Measurements from ENCODE around the gene NRP2. TPM values are rescaled to one million over a fixed set of nuclear protein-coding genes. Genes with fewer than 3 reads are reported as not detected.

Gene NRP2
- total RNA-seq, 1 experiment from 2014 or later = 10.3 TPM

GRCh38 chr2:205771666-205772065 is 89.4 kb downstream of the NRP2 start:
- Mint-ChIP-seq H3K9me3 (ENCODE audit: unreplicated experiment) (no peaks in the 10 kb centered on the region), H3K36me3 (ENCODE audit: insufficient read depth, unreplicated experiment) (peaks cover 4% of the 10 kb centered on the region), H3K27ac (ENCODE audit: low read depth, unreplicated experiment) (no peak overlapping the region), H3K4me1 (ENCODE audit: insufficient read depth, unreplicated experiment) (peaks cover 25% of the 10 kb centered on the region), H3K27me3 (ENCODE audit: insufficient read depth, unreplicated experiment) (no peaks in the 10 kb centered on the region), H3K4me3 (ENCODE audit: unreplicated experiment) (no peak overlapping the region)
- no peak for DNase-seq (ENCODE audit: unreplicated experiment)
- BruUV-seq (replicated peaks) = no TSS peak
- ChIA-PET CTCF (no interaction called here), POLR2A (no interaction called here)
- TF ChIP-seq CTCF (IDR thresholded peaks at IDR 0.05; ENCODE audit: unreplicated experiment) = no peak
- intact Hi-C loops (cut with micrococcal nuclease) = no loop called here

GRCh38 chr2:205772983-205773382 is 90.7 kb downstream of the NRP2 start:
- no peaks in the 10 kb centered on the region for H3K27me3 Mint-ChIP-seq (ENCODE audit: insufficient read depth, unreplicated experiment)
- no peak for TF ChIP-seq CTCF (IDR thresholded peaks at IDR 0.05; ENCODE audit: unreplicated experiment)
- H3K4me1 Mint-ChIP-seq (ENCODE audit: insufficient read depth, unreplicated experiment) = peaks cover 20% of the 10 kb centered on the region
- H3K27ac Mint-ChIP-seq (ENCODE audit: low read depth, unreplicated experiment) = no peak overlapping the region
- H3K4me3 Mint-ChIP-seq (ENCODE audit: unreplicated experiment) = no peak overlapping the region
- no peaks in the 10 kb centered on the region for H3K9me3 Mint-ChIP-seq (ENCODE audit: unreplicated experiment)
- peak; percentile 7 for DNase-seq (ENCODE audit: unreplicated experiment)
- H3K36me3 Mint-ChIP-seq (ENCODE audit: insufficient read depth, unreplicated experiment) = no peaks in the 10 kb centered on the region
- ChIA-PET POLR2A (interaction anchor here (0.7 kb wide), 1 partner anchor 708 kb away, joined by 3 read pairs; no protein-coding TSS in a partner anchor), CTCF (interaction anchor here (0.6 to 1.8 kb wide), 2 partner anchors 153 to 192 kb away, joined by 4 to 8 read pairs; no protein-coding TSS in a partner anchor)
- intact Hi-C loops (cut with micrococcal nuclease) = no loop called here
- no TSS peak for BruUV-seq (replicated peaks)

- no peak overlapping the region for H3K27ac Mint-ChIP-seq (ENCODE audit: low read depth, unreplicated experiment)
- H3K27me3 Mint-ChIP-seq (ENCODE audit: insufficient read depth, unreplicated experiment) = no peaks in the 10 kb centered on the region
- no peaks in the 10 kb centered on the region for H3K36me3 Mint-ChIP-seq (ENCODE audit: insufficient read depth, unreplicated experiment)
- TF ChIP-seq CTCF (IDR thresholded peaks at IDR 0.05; ENCODE audit: unreplicated experiment) = no peak
- no peak overlapping the region for H3K4me3 Mint-ChIP-seq (ENCODE audit: unreplicated experiment)
- intact Hi-C loops (cut with micrococcal nuclease) = no loop called here
- DNase-seq (ENCODE audit: unreplicated experiment) = no peak
- H3K4me1 Mint-ChIP-seq (ENCODE audit: insufficient read depth, unreplicated experiment) = peaks cover 16% of the 10 kb centered on the region
- BruUV-seq (replicated peaks) = no TSS peak
- POLR2A ChIA-PET = interaction anchor here (0.6 kb wide), 1 partner anchor 89 kb away, joined by 3 read pairs; no protein-coding TSS in a partner anchor
- H3K9me3 Mint-ChIP-seq (ENCODE audit: unreplicated experiment) = no peaks in the 10 kb centered on the region
- CTCF ChIA-PET = interaction anchor here (0.6 to 1.8 kb wide), 10 partner anchors 9 to 893 kb away, joined by 3 to 8 read pairs (median 4); partner anchors contain the start of gene NRP2
Observed at GRCh38 chr2:205773989-205774388, 91.7 kb downstream of the NRP2 start.

- H3K9me3 Mint-ChIP-seq (ENCODE audit: unreplicated experiment) = no peaks in the 10 kb centered on the region
- BruUV-seq (replicated peaks) = no TSS peak
- peak; percentile 86 for DNase-seq (ENCODE audit: unreplicated experiment)
- H3K36me3 Mint-ChIP-seq (ENCODE audit: insufficient read depth, unreplicated experiment) = no peaks in the 10 kb centered on the region
- H3K4me3 Mint-ChIP-seq (ENCODE audit: unreplicated experiment) = peak overlapping the region; percentile 5
- ChIA-PET POLR2A (interaction anchor here (0.7 to 1.6 kb wide), 4 partner anchors 14 to 1797 kb away, joined by 3 read pairs; no protein-coding TSS in a partner anchor), CTCF (interaction anchor here (0.6 to 1.9 kb wide), 15 partner anchors 13 to 1382 kb away, joined by 3 to 9 read pairs (median 4); partner anchors contain the start of gene NRP2)
- TF ChIP-seq CTCF (IDR thresholded peaks at IDR 0.05; ENCODE audit: unreplicated experiment) = no peak
- H3K27me3 Mint-ChIP-seq (ENCODE audit: insufficient read depth, unreplicated experiment) = no peaks in the 10 kb centered on the region
- intact Hi-C loops (cut with micrococcal nuclease) = no loop called here
- no peak overlapping the region for H3K27ac Mint-ChIP-seq (ENCODE audit: low read depth, unreplicated experiment)
- peaks cover 6% of the 10 kb centered on the region for H3K4me1 Mint-ChIP-seq (ENCODE audit: insufficient read depth, unreplicated experiment)
Observed at GRCh38 chr2:205775097-205775877, 93.0 kb downstream of the NRP2 start.

Measured in MCF 10A (cell line).